HG03460 (cell line): Measurements from ENCODE around the gene WFDC11.
"Not testable (repeated sequence)": the region's sequence is repeated elsewhere in the genome, so short reads cannot be mapped to it uniquely, and the experiment has no call there.

Source experiments
- ATAC-seq: cut with Tn5 transposase; IDR thresholded peaks from one replicate; pipeline ENCODE4 v1.9.1; 2021; ENCODE audit not compliant: unreplicated experiment

Gene WFDC11

DNA sequence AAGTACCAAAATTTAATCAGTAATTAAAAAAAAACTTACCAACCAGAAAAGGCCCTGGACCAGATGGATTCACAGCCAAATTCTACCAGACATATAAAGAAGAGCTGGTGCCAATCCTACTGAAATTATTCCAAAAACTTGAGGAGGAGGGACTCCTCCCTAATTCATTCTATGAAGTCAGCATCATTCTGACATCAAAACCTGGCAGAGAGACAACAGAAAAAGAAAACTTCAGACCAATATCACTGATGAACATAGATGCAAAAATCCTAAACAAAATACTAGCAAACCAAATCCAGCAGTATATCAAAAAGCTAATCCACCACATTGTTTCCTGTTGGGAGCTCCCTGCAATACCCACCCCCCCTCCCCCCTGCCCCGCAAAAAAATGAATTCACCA is at the start of gene WFDC11:
WFDC11 (minus strand) TSS at position 101 of the 400 bp plus-strand sequence. CDS start 19,639 bp downstream, outside the sequence.
- no peak for ATAC-seq

- ATAC-seq: not testable (repeated sequence)
Measured at GRCh38 chr20:45716141-45716688, 46.2 kb upstream of the WFDC11 start.

DNA sequence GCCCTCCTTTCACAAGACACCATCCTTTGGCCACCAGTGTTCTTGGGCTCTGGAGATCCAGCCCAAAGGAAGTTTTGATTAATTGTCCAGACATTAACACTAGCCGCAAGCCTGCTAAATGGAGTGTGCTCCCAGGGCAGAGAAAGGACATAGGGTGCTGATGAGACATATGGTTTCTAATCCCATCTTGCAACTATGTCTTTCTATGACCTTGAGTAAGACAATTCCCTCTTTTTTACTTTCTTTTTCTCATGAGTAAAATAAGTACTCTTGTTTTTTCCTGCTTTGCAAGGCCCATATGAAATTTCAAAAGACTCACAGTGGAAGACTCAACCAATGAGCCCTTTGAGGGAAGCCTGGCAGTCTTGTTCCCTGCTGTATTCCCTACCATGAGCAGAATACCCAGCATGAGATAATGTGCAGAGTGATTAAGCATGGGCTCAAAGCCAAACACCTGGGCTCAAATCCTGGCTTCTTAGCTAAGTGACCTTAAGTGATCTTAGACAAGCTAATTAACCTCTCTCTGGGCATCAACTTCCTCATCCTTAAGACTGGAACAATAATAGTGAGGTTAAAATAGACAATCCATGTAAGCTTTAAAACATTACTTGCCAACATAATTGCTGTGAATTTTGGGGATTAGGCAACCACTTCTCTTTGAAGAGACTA is 35.1 kb upstream of the WFDC11 start, which contains the start of gene WFDC10B:
WFDC10B (minus strand) TSS at position 51 of the 669 bp plus-strand sequence. CDS start 19,027 bp downstream, outside the sequence.
- no peak for ATAC-seq

DNA sequence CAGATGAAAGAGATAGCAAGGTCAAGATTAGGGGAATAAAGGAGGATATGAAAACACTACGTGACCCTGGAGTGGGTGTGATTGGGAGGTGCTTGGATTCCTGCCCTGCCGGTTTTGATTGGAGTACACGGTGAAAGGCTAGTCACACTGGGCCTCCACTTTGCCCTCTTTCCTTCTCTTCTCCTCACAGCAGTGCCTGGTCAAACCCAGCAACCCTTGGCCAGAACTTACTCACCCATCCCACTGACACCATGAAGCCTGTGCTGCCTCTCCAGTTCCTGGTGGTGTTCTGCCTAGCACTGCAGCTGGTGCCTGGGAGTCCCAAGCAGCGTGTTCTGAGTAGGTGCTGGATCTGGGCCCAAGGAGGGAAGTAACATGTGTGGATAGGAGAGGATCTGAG is 31.8 kb upstream of the WFDC11 start, which contains the start of gene WFDC13:
WFDC13 (plus strand) TSS at position 166 of the 400 bp plus-strand sequence; CDS start at position 252, 86 bp downstream.
- no peak for ATAC-seq

DNA sequence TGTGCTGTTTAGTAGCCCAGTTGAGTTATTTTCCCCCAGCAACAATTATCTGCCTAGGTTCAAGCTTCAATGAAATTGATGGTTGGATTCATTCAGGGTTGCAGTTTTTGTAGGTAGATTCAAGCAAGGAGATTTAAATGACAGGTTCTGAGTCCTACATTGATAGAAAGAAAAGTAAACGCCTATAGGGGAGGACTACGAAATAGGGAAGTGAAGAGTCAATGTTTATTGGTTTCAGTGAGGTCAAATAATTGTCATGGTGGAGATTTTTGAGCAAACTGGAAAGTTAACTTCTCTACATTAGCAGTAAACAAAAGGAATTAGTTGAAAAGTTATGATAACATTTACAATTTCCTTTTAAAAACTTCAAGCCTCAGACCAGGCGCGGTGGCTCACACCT is 31.1 kb upstream of the WFDC11 start:
- no peak for ATAC-seq

GRCh38 chr20:45695496-45695895 is 25.5 kb upstream of the WFDC11 start:
- no peak for ATAC-seq

GRCh38 chr20:45693346-45693745 is 23.3 kb upstream of the WFDC11 start:
- not testable (repeated sequence) for ATAC-seq

DNA sequence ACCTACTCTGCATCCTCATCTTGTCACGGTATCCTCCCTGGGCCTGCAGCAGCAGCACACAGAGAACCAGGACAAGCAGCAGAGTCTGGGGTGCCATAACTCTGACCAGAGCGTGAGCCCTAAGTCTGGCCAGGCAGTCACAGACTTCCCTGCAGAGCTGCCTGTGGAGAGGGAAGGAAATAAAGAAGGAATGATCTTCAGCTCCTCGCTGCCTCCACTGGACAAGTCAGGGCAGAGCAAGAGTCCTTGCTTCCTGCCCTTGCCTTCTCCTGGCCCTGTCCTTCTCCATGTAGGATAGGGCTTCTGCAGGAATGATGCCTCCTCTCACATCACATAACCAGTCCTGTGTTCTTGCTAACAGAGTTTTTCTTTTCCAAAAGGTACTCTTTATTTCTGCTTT is 15.9 kb upstream of the WFDC11 start:
- ATAC-seq: no peak

GRCh38 chr20:45679650-45680049 is 9.6 kb upstream of the WFDC11 start:
- ATAC-seq: no peak

DNA sequence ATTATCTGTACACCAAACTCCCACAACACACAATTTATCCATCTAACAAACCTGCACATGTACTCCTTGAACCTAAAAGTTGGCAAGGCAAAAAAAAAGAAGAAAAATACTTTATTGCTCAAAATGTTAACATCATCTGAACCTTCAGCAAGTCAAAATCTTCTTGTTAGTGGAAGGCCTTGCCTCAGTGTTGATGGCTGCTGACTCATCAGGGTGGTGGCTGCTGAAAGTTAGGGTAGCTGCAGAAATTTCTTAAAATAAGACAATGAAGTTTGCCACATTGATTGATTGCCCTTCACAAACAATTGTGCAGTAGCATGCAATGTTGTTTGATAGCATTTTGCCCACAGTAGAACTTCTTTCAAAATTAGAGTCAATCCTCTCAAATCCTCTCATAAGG is 2.7 kb upstream of the WFDC11 start:
- ATAC-seq: no peak

DNA sequence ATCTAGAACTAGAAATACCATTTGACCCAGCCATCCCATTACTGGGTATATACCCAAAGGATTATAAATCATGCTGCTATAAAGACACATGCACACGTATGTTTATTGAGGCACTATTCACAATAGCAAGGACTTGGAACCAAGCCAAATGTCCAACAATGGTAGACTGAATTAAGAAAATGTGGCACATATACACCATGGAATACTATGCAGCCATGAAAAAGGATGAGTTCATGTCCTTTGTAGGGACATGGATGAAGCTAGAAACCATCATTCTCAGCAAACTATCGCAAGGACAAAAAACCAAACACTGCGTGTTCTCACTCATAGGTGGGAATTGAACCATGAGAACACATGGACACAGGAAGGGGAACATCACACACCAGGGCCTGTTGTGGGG is 13.0 kb downstream of the WFDC11 start:
- ATAC-seq: not testable (repeated sequence)

DNA sequence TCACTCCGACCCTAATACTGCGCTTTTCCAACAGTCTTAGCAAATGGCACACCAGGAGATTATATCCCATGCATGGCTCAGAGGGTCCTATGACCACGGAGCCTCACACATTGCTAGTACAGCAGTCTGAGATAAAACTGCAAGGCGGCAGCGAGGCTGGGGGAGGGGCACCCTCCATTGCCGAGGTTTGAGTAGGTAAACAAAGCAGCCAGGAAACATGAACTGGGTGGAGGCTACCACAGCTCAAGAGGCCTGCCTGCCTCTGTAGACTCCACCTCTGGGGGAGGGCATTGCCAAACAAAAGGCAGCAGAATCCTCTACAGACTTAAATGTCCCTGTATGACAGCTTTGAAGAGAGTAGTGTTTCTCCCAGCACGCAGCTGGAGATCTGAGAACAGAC is 18.3 kb downstream of the WFDC11 start:
- ATAC-seq: not testable (repeated sequence)

DNA sequence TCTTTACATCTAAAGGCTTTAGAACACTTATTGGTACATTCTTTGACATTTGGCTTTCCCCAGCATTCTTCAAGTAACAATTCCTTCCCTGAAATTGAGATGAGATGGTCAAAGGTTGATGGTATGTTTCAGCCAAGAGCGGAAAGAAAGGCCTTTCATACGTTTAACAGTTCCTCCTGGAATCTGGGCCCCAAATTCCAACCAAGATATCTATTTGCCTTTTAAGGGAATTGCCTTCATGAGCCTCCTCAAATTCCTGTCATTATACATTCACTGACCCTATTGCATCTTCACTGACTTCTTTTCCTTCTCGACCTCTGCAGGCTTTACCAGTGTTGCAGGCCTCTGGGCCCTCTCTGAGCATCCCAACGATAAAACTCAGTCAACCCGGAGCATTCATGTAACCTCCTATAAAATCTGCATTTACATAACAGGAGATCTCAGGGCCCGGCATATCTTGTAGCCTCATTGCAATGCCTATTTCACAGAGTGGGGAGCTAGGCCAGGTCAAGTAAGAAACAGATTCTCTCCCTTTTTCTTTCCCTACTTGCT is 20.7 kb downstream of the WFDC11 start:
- no peak for ATAC-seq

- no peak for ATAC-seq
Measured at GRCh38 chr20:45647441-45648050, 22.5 kb downstream of the WFDC11 start.

- no peak for ATAC-seq
Measured at GRCh38 chr20:45646875-45647274, 23.2 kb downstream of the WFDC11 start.

DNA sequence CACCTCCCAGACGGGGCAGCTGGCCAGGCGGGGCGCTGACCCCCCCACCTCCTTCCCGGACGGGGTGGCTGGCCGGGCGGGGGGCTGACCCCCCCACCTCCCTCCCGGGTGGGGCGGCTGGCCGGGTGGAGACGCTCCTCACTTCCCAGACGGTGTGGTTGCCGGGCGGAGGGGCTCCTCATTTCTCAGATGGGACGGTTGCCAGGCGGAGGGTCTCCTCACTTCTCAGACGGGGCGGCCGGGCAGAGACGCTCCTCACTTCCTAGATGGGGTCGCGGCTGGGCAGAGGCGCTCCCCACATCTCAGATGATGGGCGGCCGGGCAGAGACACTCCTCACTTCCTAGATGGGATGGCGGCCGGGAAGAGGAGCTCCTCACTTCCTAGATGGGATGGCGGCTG is 24.2 kb downstream of the WFDC11 start:
- ATAC-seq: not testable (repeated sequence)

DNA sequence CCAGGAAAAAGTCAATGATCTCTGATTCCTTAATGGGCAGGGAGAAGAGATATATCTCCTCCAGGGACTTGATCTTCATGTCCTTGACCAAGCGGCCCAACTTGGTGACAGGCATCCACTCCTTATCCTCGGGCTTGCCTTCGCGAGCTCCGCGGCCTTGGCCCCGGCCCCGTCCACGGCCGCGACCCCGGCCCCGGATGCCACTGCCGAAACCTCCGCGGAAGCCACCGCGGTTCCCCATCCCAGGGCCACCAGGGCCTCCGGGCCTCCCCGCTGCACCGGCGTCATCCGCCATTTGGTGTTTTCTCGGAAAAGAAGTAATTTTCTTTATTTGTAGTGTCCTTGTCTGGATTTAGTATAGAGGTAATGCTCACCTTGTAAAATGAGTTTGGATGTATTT is 29.0 kb downstream of the WFDC11 start:
- ATAC-seq: not testable (repeated sequence)

GRCh38 chr20:45639687-45640086 is 30.4 kb downstream of the WFDC11 start:
- no peak for ATAC-seq

GRCh38 chr20:45636513-45636912 is 33.5 kb downstream of the WFDC11 start:
- no peak for ATAC-seq

DNA sequence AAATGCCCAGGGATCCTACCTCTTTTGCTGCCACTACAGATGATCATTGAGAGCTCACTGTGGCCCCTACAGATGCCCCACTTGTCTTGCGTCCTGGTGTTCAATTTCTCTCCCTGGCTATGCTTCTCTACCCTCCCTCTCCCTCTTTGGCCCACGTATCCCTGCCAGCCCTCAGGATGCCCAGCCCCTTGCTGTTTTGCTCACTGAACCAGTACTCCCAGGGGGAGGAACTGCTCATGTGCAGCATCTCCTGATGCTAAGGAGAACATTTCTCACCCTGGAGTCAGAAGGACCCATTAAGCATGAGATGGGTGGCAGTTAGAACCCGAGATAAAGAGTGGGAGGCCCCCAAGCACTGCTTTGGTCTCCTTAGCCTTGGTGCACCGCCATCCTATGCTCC is 38.9 kb downstream of the WFDC11 start, which contains the start of gene WFDC9:
WFDC9 (minus strand) TSS at position 101 of the 400 bp plus-strand sequence. CDS start 21,103 bp downstream, outside the sequence.
- no peak for ATAC-seq

- no peak for ATAC-seq
Measured at GRCh38 chr20:45630371-45630770, 39.7 kb downstream of the WFDC11 start.
